ENCODE data around the gene MICAL3. TPM values are rescaled to one million over a fixed set of nuclear protein-coding genes. Genes with fewer than 3 reads are reported as not detected.
A peak's percentile ranks its signal among the peaks of the same experiment; 100 is the strongest.
"Not testable (repeated sequence)": the region's sequence is repeated elsewhere in the genome, so short reads cannot be mapped to it uniquely, and the experiment has no call there.

Gene MICAL3
- total RNA-seq, 1 donor from 2014 or later = 131 TPM

DNA sequence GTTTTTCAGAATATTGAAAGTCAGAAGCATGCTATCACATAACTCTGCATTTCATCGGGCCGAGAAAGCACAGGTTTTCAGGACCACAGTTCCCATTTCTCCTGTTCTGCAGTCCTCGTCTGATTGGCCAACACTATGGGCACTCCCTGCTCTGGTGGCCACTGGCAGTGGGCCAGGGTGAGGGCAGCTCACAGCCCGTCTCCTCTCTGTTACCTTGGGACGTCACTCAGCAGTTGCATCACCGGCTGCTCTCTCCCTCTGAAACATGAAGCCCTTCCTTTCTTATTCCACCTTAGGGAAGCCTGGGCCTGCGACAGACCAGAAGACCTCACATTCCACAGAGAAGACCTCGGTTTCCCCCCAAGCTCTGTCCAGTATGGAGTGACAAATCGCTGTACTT is 11.4 kb upstream of the MICAL3 start:
- ATAC-seq (no peak), DNase-seq (ENCODE audit: low spot score) (peak; percentile 51)
- intact Hi-C loops (cut with DNase I) = no loop called here

DNA sequence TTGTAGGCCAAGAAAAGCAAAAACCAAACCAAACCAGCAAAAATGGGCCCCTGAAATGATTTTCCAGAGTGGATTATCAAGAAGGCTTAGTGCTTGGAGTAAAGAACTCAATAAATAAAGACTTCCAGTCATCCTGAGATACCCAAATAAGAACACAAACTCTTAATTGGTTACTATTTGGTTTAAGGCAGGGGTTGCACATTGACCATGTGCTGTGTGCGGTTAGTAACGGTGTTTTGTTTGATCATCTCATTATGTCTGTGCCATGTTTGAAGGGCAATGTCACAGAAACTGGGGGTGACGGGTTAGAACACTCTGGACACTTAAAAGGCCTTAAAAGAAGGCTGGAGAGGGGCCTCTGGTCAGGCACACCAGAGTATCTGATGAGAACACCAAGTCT is 9.7 kb upstream of the MICAL3 start:
- ATAC-seq (no peak), DNase-seq (ENCODE audit: low spot score) (no peak)
- intact Hi-C loops (cut with DNase I) = no loop called here

DNA sequence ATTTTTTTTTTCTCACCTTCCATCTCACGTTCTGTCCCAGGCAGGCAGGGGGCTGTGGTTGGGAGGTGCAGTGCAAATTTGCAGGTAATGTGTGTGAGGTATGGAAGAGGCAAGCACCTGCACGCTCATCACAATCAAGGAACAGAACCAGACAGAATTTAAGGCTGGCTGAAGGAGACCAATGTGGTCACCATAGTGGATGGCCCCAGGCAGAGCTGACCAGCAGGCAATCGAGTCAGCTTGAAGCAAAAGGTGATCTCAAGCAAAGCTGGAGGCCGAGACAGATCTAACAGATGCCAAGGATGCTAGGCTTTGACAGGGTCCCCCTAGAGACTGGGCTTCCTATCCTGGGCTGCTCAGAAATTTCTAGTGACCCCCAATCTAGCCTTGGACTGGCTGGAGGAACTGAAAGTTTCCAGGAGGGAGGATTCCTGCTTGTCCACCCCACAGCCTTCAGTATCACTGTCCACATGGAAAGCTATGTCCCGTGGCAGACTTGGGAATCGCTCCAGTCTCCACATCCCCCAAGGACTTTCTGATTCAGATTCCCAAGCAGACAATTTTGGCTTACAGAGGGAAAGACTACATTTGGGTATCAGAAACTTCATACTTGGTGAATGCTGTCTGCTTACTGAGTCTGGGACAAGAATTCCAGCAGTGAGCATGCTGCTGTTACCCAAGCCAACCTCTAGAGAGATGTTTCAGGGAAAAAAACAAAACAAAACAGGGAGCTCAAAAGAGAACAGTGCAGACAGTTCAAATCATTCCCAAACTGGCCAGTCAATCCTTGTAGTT is 9.0 kb upstream of the MICAL3 start:
- ATAC-seq (peak; percentile 87), DNase-seq (ENCODE audit: low spot score) (peak; percentile 57)
- intact Hi-C loops (cut with DNase I) = no loop called here

DNA sequence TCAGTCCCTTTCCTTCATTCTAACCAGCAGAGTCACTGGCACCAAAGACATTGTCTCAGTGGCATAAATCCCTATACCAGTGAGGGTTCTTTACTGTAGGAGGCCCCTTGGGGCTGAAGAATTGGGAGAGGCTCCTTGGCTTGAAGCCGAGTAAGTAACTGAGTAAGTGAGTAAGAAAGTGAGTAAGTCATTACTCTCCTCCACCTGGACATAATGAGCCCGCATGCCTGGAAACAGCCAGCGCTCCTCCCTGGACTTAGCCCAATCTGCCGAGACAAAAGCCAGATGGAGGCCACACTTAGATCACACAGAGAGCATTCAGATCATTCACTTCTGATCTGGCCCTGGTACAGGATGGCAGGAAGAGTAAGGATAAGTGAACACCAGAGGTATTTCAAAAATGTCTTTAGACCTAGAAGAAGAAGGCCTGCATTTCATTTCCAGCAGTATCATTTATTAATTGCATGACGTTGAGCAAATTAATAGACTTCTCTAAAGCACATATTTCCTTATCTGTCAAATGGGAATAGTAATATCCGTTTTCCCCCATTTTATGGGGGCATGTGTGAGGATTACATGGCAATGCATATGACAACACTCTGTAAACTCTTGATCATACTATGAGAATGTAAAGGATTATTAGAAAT is 8.2 kb upstream of the MICAL3 start:
- ATAC-seq (no peak), DNase-seq (ENCODE audit: low spot score) (peak; percentile 33)
- intact Hi-C loops (cut with DNase I) = no loop called here

DNA sequence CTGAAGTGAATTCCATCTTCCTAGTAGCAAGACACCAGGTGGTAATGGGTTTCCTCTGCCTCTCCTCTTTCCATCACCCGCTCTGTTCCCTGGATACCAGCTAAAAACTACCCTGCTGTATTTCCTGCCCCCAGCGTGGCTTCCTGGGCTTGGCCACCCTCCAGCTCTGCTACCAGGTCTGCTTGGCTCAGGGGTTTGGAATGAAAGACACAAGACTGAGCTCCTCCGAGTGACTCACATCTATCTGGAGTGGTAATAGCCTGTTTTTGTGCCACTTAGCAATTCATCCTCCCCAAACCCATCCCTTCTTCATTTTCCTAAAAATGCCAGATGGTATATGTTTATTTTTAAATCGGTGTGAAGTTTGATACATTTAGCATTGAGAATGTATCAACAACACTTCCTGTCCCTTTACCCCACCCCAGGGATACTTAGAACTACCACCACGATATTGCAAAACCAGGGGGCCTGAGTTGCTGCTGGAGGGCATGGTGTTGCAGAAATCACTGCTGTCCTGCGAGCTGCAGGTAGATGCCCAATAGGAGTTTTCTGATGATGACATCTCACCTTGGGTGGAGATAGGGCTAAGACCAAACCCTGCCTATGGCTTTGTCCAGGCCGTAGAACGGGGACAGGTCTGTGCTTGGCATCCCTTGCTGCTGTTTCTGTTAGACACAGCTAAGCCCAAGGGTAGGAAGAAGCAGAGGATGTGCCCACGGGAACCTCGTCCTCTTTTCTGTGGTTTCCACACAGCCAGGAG is 7.5 kb upstream of the MICAL3 start:
- DNase-seq (ENCODE audit: low spot score) = peak; percentile 26
- intact Hi-C loops (cut with DNase I) = no loop called here
- ATAC-seq = no peak

DNA sequence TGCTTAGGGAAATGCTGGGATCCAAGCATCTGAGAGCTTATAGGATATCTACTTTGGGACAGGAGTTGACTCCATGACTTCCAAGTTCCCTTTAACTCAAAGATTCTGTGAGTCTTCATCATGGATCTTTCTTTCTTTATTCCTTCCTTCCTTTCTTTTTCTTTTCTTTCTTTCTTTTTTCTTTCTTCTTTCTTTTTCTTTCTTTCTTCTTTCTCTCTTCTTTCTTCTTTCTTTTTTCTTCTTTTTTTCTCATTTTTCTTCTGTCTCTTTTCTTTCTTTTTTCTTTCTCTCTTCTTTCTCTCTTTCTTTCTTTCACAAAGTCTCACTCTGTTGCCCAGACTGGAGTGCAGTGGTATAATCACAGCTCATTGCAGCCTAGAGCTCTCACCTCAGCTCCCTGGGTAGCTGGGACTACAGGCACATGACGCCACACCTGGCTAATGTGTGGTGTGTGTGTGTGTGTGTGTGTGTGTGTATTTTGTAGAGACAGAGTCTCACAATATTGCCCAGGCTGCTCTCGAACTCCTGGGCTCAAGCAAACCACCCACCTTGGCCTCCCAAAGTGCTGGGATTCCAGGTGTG is 5.4 kb upstream of the MICAL3 start:
- intact Hi-C loops (cut with DNase I) = loop anchor here (10.0 kb wide), 2 partner anchors 115 to 205 kb away; no protein-coding TSS in a partner anchor
- DNase-seq (ENCODE audit: low spot score) (peak; percentile 10), ATAC-seq (no peak)

DNA sequence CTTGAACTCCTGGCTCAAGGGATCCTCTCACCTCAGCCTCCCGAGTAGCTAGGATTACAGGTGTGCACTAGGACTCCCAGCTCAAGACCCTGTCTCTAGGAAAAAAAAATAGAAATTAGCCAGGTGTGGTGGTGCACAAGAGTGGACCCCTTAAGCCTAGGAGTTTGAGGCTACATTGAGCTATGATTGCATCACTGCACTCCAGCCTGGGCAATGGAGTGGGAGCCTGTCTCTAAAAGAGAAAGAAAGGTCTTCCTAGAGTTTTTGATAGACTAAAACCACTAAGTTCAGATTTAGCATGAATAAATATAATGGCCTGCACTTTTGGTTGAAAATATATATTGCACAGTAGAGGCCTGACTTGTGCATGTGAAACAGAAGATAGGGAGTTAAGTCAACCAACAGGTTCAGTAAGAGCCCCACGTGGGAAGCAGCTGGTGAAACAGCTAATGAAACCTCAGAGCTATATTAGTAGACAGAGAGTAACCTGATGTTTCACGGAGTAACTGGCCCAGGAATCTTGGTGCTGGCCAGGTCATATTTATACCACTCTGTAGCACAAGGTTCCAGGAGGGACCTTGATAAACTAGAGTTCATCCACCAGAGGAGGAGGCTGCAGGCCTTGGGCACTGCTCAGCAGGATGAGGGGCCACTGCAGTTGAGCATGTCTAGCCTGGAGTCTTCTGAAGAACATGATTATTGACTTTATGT is 4.6 kb upstream of the MICAL3 start:
- no peak for ATAC-seq
- intact Hi-C loops (cut with DNase I) = loop anchor here (10.0 kb wide), 2 partner anchors 114 to 204 kb away; no protein-coding TSS in a partner anchor
- DNase-seq (ENCODE audit: low spot score) = peak; percentile 6

DNA sequence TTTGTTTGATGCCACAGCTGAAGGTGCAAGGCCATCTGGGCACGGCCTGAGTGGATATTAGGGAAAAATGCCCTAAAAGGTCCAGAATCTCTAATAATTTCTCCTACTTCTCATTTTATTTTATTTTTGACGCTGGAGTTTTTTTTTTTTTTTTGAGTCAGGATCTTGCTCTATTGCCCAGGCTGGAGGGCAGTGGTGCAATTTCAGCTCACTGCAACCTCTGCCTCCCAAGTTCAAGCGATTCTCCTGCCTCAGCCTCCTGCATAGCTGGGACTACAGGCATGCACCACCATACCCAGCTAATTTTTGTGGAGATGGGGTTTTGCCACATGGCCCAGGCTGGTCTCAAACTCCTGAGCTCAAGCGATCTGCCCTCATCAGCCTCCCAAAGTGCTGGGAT is 1.5 kb upstream of the MICAL3 start:
- ATAC-seq = not testable (repeated sequence)
- intact Hi-C loops (cut with DNase I) = loop anchor here (10.0 kb wide), 2 partner anchors 111 to 201 kb away; no protein-coding TSS in a partner anchor
- DNase-seq (ENCODE audit: low spot score) = peak; percentile 5

DNA sequence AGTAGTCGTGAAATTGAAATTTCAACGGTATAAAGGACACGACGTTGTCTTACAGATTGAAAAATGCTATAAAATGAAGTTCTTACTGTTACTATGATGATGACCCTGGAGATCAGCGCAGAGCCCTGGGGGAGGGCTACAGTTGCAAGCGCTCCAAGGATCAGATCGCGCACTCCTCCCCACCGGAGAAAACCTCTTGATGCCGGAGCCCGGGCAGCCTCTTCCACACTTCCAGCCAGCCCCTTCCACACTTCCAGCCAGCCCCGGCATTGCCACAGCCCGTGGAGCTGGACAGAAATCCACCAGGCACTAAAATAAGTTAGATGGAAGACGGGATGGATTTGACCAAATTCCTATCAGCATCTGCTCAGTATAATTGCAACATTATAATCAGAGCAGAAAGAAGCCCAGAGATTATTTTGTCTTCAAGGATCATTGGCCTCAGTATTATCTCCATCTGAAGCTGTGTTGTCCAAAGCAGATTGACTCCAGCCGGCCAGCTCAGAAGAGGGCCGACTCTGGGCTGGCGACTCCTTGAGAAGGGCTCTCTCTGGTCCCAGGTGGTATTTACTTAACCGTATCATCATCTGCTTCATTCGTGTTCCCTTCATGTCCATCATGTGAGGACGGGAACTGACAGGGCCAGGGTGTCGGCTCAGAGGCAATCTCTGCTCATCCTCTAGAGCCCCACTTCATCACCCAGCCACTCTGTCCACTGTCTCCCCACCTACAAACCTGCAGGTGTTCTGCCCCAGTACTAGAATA is 777 bp upstream of the MICAL3 start:
- ATAC-seq = peak; percentile 18
- intact Hi-C loops (cut with DNase I) = loop anchor here (10.0 kb wide), 2 partner anchors 110 to 200 kb away; no protein-coding TSS in a partner anchor
- peak; percentile 65 for DNase-seq (ENCODE audit: low spot score)

DNA sequence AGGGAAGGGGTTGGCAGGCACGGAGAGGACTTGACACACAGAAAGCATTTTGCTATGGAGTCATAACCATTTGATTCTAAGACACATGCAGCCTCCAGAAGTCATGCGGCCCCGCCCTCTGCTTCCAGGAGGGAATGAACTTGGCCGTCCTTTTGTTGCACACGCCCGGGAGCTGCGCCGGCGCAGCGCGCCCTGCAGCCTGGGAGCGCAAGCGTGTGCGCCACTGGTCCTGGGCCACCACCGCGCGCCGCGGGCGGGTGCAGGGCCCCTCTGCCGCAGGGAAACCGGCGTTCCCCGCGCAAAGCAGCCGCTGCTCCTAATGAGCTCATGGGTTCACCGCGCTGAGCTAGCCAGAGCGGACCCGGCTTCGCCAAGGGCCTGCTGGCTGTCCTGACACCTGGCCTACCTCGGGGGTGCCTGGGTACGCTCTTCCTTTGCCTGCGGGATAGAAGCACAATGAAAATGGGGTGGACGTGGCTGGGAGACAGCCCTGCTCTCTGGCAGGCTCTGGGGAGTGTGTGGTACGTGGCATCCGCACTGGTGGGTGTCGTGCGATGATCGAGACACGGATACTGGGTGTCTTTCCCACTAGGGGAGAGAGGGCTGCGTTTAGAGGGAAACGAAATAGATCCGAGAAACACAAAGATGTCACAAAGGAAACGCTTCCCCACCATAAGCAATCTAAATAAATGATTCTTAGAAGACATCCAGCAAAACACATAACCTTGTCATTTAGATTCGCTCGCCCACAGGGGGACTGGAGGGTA is 669 bp downstream of the MICAL3 start:
- DNase-seq (ENCODE audit: low spot score) (peak; percentile 84), ATAC-seq (peak; percentile 94)
- intact Hi-C loops (cut with DNase I) = loop anchor here (10.0 kb wide), 2 partner anchors 109 to 199 kb away; no protein-coding TSS in a partner anchor

DNA sequence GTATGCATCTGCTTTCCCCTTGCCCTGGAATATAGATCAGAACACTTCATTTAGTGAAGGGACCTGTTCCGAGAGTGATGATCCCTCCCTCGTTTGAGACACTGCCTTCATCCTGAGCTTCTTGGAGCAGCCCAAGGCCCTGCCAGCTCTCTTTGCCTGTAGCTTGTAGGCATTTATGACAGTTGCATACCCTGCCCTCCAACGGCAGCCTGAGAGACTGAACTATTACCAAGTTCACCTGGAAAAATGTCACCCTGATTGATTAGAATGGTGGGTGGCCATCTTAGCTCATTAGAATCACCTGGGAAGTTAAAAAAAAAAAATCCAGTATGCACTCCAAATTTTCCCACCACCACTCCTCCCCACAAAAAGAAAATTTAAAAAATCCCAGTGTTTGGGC is 1.5 kb downstream of the MICAL3 start:
- DNase-seq (ENCODE audit: low spot score) = peak; percentile 18
- ATAC-seq = no peak
- intact Hi-C loops (cut with DNase I) = loop anchor here (10.0 kb wide), 2 partner anchors 108 to 198 kb away; no protein-coding TSS in a partner anchor

DNA sequence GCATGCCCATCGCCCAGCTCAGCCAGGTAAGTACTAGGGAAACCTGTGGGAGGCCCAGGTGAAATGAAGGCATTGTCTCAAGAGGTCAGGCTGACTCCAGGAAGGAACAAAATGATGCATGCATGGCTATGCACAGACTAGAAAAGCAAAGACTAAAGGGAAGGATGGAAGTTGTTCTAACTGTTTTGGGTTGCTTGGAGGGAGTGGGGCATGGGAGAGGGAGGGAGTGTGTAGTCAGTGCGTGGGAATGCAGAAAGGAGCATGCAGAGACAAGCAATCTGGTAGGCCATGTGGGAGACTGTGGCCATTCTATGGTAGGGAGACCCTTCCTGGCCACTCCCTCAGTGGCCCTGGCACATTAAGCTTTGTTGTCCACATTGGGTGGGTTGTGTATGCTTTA is 2.9 kb downstream of the MICAL3 start:
- peak; percentile 32 for DNase-seq (ENCODE audit: low spot score)
- intact Hi-C loops (cut with DNase I) = loop anchor here (10.0 kb wide), 2 partner anchors 107 to 197 kb away; no protein-coding TSS in a partner anchor
- no peak for ATAC-seq

DNA sequence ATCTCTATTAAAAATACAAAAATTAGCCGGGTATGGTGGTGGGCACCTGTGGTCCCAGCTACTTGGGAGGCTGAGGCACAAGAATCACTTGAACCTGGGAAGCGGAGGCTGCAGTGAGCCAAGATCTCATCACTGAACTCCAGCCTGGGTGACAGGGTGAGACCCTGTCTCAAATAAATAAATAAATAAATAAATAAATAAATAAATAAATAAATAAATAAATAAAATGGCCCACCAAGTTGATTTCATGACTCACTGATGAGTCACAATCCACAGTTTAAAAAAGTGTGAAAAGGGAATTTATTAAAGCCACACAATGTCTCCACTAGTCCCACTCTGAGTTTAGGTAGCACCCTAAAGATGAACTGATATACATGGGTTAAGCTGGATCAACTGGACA is 3.6 kb downstream of the MICAL3 start:
- intact Hi-C loops (cut with DNase I) = loop anchor here (10.0 kb wide), 2 partner anchors 106 to 196 kb away; no protein-coding TSS in a partner anchor
- ATAC-seq = not testable (repeated sequence)

DNA sequence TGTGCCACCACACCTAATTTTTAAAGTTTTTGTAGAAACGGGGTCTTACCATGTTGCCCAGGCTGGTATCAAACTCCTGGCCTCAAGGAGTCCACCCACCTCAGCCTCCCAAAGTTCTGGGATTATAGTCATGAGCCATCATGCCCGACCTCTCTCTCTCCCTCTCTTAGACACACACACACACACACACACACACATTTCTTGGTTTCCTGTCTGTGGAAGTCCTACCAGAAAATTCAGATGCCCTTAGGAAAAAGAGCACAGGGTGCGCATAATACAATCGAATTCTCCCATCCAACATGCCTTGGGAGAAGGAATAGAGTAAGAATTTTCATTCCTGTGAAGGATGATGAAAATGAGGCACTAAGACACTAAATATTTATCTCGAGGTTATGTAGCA is 10.4 kb downstream of the MICAL3 start:
- peak; percentile 9 for DNase-seq (ENCODE audit: low spot score)
- no peak for ATAC-seq
- intact Hi-C loops (cut with DNase I) = no loop called here

More for the DNA sequence above, 3.6 kb downstream of the MICAL3 start:
- DNase-seq (ENCODE audit: low spot score) = peak; percentile 7

DNA sequence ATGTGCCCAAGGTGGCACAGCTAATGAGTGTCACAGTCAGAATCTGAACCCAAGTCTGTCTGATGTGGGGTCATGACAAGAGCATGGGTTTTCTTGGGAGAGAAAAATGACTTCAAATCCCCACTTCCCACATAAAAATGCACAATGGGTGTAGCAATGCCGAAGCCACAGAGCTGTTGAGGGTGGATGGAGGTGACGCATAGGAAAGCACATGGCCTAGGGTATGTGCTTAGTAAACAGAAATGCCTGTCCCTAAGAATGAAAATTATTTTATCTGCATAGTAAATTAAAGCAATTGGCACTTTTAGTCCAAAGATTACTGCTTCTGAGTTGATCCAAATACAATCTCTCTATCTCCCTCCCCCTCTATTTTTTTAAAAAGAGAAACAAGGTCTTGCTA is 10.9 kb downstream of the MICAL3 start:
- intact Hi-C loops (cut with DNase I) = no loop called here
- no peak for ATAC-seq
- DNase-seq (ENCODE audit: low spot score) = peak; percentile 19

DNA sequence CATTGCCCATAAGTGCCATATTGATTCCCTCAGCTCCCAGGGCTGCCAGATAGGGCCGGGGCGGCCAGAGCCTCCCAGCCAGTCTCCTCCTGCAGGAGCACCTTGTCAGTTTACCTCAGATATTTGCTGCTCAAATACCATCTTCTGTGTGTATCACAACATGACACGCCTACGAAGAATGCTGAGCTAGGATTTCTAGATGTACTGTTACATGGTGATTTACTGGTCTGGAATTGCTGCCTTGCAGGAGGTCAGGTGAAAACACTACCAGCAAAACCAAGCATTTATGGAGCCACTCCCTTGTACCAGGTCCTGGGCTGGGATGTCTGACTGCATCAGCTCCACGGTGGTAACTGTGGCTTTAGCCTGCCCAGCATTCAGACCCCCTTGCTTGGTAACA is 11.8 kb downstream of the MICAL3 start:
- ATAC-seq = no peak
- no peak for DNase-seq (ENCODE audit: low spot score)
- intact Hi-C loops (cut with DNase I) = no loop called here

DNA sequence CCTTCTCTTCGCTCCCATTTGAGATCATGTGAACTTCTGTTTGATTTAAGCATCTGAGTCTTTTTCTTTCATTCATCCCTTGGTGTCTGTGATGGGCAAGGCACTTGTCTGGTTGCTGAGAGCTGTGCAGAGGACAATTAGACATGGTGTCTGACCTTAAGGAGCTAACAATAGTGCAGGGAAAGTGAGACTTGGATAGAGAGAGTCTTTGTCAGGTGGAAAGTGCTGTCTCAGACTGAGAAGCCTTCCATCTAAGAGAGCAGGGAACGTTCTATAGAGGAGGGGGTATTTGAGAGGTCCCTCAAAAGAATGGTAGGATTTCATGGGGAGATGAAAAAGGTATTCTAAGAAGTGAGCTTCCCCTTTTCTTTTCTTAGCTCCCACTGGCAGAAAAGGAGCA is 14.1 kb downstream of the MICAL3 start:
- intact Hi-C loops (cut with DNase I) = no loop called here
- no peak for DNase-seq (ENCODE audit: low spot score)
- no peak for ATAC-seq
